SKM-1 treated with dmso at 0.1 percent for 144 hours (cell line): ENCODE measurements around the gene SPEM3.

Experiments
- DNase-seq: peaks from one replicate; lab custom pipeline; 2025; ENCODE audit not compliant: unreplicated experiment; lab: John Stamatoyannopoulos, UW

SPEM3 gene

DNA sequence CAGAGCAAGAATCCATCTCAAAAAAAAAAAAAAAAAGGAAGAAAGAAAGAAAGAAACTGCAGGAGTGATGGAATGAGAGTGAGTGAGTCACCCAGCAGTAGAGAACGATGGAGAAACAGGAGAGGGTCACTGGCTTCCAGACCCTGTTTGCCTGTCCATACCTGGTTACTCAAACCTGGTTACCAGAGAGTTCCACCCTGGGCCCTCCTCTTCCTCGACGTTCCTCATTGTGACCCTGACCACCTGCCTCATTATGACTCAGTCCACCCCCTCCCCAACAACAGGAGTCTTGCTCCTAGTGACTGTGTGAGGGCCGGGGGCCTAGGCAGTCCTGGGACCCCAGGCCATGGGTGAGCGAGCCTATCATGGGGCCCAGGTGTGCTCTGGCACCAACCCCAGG is at the start of gene SPEM3:
SPEM3 (plus strand) TSS at position 301 of the 400 bp plus-strand sequence; CDS start at position 347, 46 bp downstream.
- no peak for DNase-seq

DNA sequence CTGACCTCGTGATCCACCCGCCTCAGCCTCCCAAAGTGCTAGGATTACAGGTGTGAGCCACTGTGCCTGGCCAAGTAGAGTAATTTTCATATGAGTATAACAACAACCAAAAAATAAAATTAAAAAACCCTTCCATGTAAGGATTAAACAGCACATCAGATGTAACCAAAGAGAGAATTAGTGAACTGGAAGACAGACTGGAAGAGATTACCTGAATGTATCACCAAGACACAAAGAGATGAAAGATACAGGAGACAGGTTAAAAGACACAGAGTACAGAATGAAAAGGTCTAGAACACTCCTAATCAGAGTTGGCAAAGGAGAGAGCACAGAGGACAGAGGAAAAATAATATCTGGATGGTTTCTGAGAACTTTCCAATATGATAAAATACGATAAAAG is 49.5 kb upstream of the SPEM3 start:
- DNase-seq: no peak

DNA sequence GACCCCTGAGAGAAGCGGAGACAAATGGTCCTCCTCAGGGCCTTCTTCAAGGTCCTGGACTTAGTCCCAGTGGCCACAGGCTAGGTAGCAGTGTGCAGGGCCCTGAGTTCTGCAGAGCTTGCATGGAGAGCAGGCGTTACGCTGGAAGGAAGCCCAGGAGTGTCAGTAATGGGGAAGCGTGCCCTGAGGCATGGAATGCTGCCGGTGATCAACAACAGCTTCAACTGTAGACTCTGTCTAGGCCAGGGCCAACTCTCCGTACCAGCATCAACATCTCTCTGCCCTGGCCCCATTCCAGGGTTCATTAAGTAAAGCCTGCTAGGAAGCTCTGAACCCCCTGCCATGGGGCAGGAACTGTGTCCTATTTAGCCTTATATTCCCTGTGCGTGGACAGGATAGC is 48.3 kb upstream of the SPEM3 start:
- DNase-seq: no peak

DNA sequence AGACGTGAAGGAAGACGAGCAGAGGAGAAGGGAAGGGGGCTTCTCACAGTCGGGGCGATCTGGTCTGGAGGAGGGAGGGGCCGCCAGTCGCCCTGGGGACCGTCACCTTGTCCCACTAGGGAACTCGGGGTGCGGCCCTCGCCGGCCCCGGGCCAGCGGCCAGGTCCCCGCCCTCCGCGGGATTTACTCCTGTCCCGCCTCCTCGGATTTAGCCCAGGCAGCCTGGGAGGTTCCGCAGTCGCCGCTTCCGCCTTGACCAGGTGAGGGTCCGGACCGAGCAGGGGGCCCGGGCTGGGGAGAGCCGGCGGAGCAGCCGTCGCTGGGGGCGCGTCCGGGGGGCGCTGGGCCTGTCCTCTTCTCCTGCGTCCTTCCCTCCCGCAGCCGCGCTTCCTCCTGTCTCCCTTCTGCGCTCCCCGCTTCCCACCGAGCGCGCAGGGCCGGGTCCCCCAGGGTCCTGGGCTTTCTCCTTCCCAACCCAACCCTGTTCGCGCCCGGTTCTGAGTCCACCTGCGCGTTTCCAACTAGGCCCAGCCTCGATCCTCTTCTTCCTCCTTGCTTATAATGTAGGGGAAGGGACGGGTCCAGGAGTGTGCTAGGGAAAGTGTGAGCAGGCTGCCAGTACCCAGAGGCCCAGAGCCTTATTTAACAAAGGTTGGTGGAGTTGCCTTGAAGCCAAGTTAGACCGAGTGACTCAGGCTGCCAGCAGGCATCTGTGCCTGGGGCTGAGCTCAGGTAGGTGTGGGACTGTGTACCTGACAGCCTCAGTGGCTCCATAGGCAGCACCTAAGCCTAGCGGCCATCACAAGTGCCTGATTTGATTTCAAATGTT is 47.6 kb upstream of the SPEM3 start, which contains the start of gene TNK1:
TNK1 (plus strand) TSS at position 235 of the 829 bp plus-strand sequence. CDS start 1,838 bp downstream, outside the sequence.
- no peak for DNase-seq

DNA sequence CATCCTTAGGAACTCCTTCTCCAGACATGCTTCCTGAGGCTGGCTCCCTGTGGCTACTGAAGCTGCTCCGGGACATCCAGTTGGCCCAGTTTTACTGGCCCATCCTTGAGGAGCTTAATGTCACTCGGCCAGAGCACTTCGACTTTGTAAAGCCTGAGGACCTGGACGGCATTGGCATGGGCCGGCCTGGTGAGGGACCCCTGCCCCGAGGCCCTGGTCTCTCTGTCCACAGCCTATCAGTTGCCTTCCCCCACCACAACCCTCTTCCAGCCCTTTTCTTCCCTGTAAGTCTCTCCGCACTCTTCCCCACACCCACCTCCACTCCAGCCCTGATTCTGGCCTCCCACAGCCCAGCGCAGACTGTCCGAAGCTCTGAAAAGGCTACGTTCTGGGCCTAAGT is 45.8 kb upstream of the SPEM3 start:
- DNase-seq: no peak

DNA sequence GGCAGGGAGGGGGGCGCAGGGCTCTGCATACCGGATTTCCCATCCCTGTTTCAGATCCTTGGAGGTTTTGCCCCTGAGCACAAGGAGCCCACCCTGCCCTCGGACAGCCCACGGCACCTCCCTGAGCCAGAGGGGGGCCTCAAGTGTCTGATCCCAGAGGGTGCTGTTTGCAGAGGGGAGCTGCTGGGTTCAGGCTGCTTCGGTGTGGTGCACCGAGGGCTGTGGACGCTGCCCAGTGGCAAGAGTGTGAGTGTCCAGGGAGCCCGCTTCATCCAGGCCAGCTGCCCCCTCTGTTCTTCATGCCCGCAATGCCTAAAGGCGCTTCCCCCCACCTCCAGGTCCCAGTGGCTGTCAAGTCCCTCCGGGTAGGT is 45.3 kb upstream of the SPEM3 start:
- DNase-seq: no peak

DNA sequence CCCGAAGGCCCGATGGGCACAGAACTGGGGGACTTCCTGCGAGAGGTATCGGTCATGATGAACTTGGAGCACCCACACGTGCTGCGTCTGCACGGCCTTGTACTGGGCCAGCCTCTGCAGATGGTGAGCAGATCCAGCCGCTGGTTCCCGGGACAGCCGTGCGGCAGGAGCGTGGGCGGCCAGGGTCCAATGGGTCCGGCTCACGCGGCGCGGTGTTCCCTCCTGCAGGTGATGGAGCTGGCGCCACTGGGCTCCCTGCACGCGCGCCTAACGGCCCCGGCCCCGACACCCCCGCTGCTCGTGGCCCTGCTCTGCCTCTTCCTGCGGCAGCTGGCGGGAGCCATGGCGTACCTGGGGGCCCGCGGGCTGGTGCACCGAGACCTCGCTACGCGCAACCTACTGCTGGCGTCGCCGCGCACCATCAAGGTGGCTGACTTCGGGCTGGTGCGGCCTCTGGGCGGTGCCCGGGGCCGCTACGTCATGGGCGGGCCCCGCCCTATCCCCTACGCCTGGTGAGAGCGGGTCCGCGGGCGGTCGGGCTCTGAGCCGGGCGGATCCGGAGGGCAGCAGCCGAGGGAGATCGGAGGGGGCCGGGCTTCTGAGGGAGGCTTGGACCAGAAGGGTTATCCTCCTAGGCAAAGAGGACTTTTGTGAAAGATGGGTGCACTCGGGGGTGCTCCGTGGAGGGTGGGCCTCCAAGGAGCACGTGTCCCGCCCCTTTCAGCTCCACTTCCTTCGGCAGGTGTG is 44.7 kb upstream of the SPEM3 start:
- no peak for DNase-seq

DNA sequence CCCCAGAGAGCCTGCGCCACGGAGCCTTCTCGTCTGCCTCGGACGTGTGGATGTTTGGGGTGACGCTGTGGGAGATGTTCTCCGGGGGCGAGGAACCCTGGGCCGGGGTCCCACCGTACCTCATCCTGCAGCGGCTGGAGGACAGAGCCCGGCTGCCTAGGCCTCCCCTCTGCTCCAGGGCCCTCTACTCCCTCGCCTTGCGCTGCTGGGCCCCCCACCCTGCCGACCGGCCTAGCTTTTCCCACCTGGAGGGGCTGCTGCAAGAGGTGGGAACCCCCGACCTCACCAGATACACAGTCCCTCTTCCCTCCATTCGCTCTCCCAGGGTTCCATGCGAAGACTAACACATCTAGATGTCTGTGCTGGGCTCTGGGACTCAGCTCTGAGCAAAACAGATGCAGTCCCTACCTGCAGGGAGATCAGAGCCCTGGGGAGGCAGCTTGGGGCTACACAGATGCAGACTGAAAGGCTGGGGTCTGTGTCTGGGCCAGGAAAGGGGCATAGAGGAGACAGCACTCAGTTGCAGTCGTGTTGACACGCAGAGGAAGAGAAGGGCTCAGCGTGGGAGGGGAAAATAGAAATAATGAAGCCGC is 44.1 kb upstream of the SPEM3 start:
- no peak for DNase-seq

DNA sequence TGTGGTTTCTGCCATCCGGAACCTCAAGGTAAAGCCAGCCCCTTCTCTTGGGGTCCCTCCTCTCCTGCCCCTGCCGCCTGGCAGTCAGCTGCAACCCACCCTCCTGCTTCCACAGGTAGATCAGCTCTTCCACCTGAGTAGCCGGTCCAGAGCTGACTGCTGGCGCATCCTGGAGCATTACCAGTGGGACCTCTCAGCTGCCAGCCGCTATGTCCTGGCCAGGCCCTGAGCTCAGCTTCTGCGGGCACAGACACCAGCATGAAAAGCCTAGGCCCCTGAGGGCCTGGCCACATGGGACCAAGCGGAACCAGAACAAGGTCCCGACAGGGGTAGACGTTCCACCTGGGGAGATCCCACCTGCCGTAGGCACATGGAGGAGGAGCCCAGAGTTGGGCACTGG is 39.8 kb upstream of the SPEM3 start:
- no peak for DNase-seq

DNA sequence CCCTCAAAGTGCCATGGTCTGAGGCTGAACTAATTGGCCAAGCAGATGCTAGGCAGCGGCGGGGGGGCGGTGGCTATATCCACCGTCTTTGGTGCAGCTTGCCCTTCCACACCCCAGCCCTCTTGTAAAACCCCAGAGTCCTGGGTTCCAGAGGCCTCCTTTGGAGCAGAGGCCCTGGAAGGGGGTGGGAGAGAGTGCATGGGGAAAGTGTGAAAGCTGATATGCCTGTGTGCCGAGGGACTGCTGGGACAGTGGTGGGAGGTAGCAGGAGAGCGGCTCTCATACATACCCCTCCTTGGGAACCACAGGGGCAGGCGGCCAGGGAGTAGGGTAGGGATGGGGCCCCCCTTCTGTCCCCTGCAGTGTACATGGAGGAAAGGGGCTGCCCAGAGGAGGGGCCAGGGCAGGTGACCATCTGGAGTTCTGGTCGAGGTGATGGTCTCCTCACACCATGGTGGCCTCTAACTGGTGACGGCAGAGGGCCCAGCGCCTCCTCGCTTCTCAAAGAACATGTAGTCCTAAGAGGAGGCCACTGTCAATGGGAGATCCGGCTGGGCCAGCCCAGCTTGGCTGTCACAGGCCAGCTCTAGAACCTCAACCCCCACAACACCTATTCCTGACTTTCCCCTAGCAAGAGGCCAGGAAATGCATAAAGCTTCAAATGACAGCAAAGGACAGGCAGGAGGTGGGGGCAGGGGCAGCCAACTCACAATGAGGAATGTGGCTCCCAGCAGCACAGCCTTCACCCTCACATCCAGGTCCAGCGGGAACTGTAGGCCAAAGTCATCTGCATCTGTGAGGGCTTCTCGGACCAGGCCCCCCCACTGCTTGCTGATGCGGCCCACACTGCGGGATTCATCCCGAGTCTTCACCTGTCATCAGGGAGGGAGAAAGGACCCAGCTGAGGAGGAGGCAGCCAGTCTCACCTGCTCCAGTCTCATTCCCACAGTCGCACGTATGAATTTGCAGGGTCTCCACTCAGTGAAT is 38.4 kb upstream of the SPEM3 start:
- DNase-seq: no peak

DNA sequence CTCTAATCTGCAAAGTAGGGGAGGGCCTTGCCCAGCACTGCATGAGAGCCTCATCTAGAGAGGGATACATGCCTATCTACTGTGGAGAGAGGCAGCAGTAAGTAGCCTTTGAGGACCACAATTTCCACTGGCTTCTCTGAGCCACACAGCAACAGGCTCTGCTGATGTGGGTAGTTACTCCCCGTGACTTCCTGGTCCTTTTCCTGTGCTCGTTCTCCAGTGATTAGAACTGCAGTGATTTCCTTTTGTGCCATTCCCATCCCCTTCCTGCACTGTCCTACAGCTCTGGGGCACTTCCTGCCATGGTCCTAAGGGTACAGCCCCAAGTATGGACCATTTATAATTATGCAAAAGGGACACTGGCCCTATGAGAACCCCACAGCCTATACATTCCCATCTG is 37.4 kb upstream of the SPEM3 start:
- no peak for DNase-seq

DNA sequence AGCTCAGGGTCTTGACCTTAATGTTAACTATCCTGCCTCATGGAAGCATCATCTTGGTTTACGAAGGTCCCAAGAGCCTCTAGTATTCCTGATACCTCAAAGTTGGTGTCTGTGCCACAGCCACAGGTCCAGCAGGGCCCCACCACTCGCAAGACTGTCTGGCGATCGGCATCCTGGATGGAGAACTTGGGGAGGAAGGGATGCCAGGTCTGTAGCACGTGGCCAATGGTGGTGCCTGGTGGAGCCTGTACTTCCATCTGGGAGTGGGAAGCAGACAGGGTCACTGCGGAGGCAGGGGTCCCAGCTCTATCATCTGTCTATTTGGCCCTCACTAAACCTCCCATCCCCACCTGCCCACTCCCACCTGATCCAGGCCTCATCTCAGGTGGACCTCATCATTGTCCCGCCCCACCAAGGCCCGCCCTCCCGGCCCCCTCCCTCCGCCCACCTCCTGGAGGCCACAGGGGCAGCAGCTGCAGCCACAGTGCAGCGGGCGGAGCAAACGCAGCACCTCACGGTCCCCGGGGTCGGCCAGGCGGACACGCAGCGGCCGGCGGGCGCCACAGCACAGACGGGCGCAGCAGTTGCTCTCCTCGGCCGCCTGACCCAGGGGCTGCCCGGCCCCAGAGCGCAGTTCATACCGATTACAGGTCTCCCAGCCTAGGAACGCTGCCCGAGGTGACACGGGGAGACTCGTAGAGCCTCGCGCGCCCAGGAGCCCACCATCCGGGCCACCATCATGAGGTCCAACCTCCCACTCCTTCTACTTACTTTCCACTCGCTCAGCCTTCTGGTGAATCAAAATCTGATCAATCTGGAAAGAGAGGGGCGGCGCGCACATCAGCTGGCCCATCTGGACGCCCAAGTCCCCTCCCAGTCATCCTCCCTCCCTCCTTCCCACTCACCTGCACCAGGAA is 35.7 kb upstream of the SPEM3 start:
- no peak for DNase-seq

DNA sequence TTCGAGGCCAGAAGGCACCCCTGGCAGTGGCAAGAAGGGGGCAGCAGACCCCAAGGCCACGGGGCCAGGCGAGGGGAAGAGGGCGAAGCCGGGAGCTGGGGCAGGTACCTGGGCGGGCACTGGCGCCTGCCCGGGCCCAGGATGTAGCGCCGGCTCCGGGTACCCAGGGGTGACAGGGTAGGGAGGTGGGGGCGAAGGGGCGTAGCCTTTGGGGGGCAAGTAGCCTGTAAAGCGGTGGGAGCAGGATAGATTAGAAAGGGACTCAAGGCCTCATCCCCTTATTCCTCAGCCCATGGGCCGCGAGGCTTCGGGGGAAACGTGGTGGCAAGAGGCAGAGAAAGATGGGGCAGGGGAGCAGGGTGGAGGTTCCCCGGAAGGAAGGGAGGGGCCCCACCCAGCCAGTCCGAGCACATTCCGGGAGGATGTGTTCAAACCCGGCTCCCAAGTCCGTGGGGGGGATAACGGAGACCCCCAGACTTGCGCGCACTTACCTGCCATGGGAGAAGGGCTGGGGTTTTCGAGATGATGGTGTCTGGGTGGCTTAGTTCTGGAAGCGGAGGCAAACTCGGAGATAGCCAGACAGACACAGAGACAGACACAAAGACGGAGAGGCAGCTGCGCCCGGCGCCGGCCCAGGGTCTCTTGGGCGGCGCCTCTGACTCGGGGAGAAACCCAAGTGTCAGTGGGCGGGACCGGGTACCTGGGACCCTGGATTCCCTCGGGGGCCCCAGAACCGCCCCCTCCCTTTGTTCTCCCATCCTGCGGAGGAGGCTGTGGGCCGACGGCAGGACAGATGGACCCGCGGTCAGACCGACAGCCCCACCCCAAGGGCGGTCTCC is 34.8 kb upstream of the SPEM3 start:
- DNase-seq: no peak

DNA sequence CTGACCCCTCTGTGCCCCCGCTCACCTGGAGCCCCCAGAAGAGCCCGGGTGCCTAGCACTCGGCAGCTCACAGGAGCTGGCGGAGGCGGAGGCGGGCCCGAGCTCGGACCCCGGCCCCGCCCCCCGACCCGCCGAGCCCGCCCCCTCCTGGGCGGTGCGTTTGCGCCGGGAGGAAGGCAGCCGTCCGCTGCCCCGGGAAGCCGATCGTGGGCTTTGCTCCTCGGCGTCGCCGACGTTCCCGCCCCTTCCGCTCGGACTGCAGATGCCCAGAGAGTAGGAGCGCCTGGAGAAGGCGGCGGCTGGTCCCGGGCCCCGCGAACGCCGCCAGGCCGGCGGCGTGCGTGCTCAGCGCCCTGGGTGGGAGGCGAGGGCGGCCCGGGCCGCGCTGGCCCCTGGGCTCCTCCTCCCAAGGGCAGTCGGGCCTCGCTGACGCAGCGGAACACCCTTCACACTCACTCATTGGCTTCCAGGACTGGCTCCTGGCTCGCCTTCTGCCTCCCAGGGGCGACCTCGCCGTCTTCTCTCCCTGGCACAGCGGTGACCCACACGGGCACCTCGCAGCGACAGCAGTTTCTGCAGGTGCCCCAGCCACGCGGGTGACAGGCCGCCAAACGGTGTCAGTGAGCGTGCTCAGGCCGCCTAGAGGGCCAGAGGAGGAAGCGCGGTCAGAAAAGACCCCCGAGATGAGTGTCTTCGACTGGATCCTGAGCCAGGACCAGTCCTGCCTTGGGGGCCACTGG is 34.0 kb upstream of the SPEM3 start, which contains the start of gene PLSCR3:
PLSCR3 (minus strand) TSS at position 74 of the 740 bp plus-strand sequence. CDS start 415 bp downstream, outside the sequence.
- DNase-seq: peak; percentile 41

DNA sequence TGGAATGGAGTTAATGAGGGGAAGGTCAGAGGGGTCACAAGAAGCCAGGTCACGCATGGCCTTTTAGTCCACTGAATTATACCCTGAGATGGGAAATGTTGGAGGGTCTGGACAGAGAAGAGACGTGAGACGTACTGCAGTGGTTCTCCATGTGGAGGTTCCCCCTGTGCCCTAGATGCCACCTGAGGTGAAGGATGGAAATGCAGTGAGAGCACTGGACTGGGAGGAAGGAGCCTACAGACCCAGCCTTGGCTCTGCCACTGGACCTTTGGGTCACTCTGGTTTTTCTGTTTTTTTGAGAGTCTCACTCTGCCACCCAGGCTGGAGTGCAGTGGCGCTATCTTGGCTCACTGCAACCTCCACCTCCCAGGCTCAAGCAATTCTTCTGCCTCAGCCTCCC is 32.5 kb upstream of the SPEM3 start:
- no peak for DNase-seq

DNA sequence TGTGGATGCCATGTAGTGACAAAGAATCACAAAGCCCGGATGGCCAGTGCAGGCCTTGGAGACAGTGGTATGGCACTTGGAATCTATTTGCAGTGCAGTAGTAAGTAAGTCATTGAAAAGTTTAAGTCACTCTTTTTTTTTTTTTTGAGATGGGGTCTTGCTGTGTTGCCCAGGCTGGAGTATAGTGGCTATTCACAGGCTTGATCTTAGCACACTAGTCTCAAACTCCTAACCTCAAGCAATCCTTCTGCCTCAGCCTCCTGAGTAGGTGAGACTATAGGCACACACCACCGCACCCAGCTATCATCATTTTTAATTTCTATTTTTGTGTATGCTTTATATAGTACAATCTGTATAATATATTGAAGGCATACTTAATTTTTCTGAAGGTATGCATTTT is 30.0 kb upstream of the SPEM3 start:
- DNase-seq: no peak

DNA sequence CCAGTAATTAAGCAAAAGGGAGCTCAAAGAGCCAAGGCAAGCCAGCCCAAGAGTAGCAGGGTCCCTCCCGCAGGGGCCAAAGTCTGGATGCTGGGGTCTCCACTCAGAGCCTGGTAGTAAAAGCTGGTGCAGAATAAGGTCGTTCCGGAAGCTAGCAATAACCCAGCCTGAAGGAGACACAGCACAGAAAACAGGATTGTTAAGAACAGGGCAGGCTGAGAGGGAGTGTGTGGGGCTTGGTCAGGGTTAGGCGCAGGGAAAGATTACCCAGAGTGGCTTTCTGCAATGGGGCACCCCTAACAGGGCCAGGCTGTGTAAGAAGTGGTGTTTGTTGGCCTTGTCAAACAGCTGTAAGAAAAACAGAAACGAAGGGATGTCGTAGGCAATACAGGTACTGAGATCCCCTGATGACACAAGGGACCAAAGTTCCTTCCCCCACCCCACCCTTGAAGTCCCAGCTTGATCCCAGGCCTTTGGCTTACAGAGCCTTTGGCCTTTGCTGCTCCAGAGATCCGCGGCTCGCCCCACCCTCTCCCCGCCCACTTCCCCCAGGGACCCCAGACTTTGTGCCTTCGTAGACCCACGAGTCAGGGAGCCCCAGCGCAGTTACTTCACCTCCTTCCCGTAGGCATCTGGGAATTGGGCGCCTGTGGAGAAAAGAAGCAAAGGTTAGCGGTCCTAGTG is 25.5 kb upstream of the SPEM3 start:
- no peak for DNase-seq

DNA sequence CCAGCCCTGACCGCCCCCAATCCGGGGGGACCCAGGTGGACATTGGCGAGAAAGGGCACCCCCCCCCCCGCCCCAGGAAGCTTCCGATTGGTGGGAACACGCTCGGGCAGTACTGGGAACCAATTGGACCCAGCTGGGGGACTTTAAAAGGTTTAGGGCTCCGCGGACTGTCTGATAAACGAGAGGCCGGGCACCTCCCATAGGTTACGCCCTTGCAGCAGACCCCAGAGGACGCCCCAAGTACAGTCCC is 25.0 kb upstream of the SPEM3 start:
- DNase-seq: no peak
